H9 (cell line): ENCODE measurements around the gene FSHR. TPM values are rescaled to one million over a fixed set of nuclear protein-coding genes. Genes with fewer than 3 reads are reported as not detected.

Source experiments
- DNase-seq: peaks from one replicate; pipeline ENCODE4 v3.0.0-alpha.2; 2017
- H2AFZ ChIP-seq: one replicate; pipeline ENCODE4 v1.6.1; 2013; ENCODE audit warnings: mild to moderate bottlenecking, low read length, control low read depth, moderate library complexity
- H2AK5ac ChIP-seq: 2 replicates; pipeline ENCODE4 v1.6.1; 2013; ENCODE audit warnings: low read length, control low read depth, mixed read lengths; ENCODE audit not compliant: insufficient read length
- H2BK120ac ChIP-seq: one replicate; pipeline ENCODE4 v1.6.1; 2013; ENCODE audit warnings: low read depth, mild to moderate bottlenecking, low read length, control low read depth, inconsistent platforms; ENCODE audit not compliant: poor library complexity, severe bottlenecking
- H2BK12ac ChIP-seq: 2 replicates; pipeline ENCODE4 v1.6.1; 2013; ENCODE audit warnings: low read length, control low read depth, mixed read lengths, low read depth; ENCODE audit not compliant: insufficient read length
- H2BK15ac ChIP-seq: 2 replicates; pipeline ENCODE4 v1.6.1; 2013; ENCODE audit warnings: low read depth, low read length, control low read depth
- H2BK20ac ChIP-seq: one replicate; pipeline ENCODE4 v1.6.1; 2013; ENCODE audit warnings: low read depth, mild to moderate bottlenecking, low read length, control low read depth, inconsistent platforms; ENCODE audit not compliant: poor library complexity, severe bottlenecking
- H2BK5ac ChIP-seq: 2 replicates; pipeline ENCODE4 v1.6.1; 2013; ENCODE audit warnings: low read length, control low read depth, mixed read lengths; ENCODE audit not compliant: insufficient read length
- H3K14ac ChIP-seq: 2 replicates; pipeline ENCODE4 v1.6.1; 2013; ENCODE audit warnings: low read length, control low read depth; ENCODE audit not compliant: insufficient read depth
- H3K18ac ChIP-seq: 2 replicates; pipeline ENCODE4 v1.6.1; 2013; ENCODE audit warnings: low read depth, mild to moderate bottlenecking, mixed read lengths, low read length, control low read depth; ENCODE audit not compliant: insufficient read length
- H3K23ac ChIP-seq: 2 replicates; pipeline ENCODE4 v1.6.1; 2013; ENCODE audit warnings: low read length, control low read depth, mixed read lengths, low read depth; ENCODE audit not compliant: insufficient read length
- H3K23me2 ChIP-seq: 2 replicates; pipeline ENCODE4 v1.6.1; 2013; ENCODE audit warnings: low read depth, mild to moderate bottlenecking, mixed read lengths, low read length, control low read depth; ENCODE audit not compliant: insufficient read length, poor library complexity, severe bottlenecking
- H3K27ac ChIP-seq: 2 replicates; pipeline ENCODE4 v1.5.1; 2013; ENCODE audit warnings: low read length, control low read depth, mixed read lengths, low read depth; ENCODE audit not compliant: insufficient read length
- H3K27me3 ChIP-seq: 2 replicates; pipeline ENCODE4 v1.6.1; 2013; ENCODE audit warnings: low read length, control low read depth, inconsistent platforms; ENCODE audit not compliant: insufficient read depth
- H3K4ac ChIP-seq: 2 replicates; pipeline ENCODE4 v1.6.1; 2013; ENCODE audit warnings: low read depth, mild to moderate bottlenecking, control low read depth, inconsistent platforms, low read length, moderate library complexity
- H3K4me1 ChIP-seq: 2 replicates; pipeline ENCODE4 v1.6.1; 2013; ENCODE audit warnings: low read length, control low read depth, inconsistent platforms; ENCODE audit not compliant: insufficient read depth
- H3K4me2 ChIP-seq: 2 replicates; pipeline ENCODE4 v1.6.1; 2013; ENCODE audit warnings: low read length, control low read depth, mixed read lengths; ENCODE audit not compliant: insufficient read length, insufficient read depth
- H3K56ac ChIP-seq: 2 replicates; pipeline ENCODE4 v1.6.1; 2013; ENCODE audit warnings: low read depth, mild to moderate bottlenecking, mixed read lengths, low read length, control low read depth; ENCODE audit not compliant: insufficient read length
- H3K79me1 ChIP-seq: 2 replicates; pipeline ENCODE4 v1.6.1; 2013; ENCODE audit warnings: low read depth, mild to moderate bottlenecking, moderate library complexity, low read length, control low read depth, inconsistent platforms; ENCODE audit not compliant: insufficient read depth, poor library complexity, severe bottlenecking
- H3K79me2 ChIP-seq: 2 replicates; pipeline ENCODE4 v1.6.1; 2013; ENCODE audit warnings: low read length, control low read depth, inconsistent platforms; ENCODE audit not compliant: insufficient read depth
- H3K9ac ChIP-seq: 2 replicates; pipeline ENCODE4 v1.6.1; 2013; ENCODE audit warnings: low read length, control low read depth, mixed read lengths; ENCODE audit not compliant: insufficient read length; ENCODE audit errors: extremely low read depth
- H3K9me3 ChIP-seq: one replicate; pipeline ENCODE4 v1.6.1; 2013; ENCODE audit warnings: low read depth, low read length, inconsistent platforms; ENCODE audit not compliant: control insufficient read depth
- H3T11ph ChIP-seq: one replicate; pipeline ENCODE4 v1.6.1; 2013; ENCODE audit warnings: mild to moderate bottlenecking, low read length, control low read depth, inconsistent platforms
- H4K20me1 ChIP-seq: one replicate; pipeline ENCODE4 v1.6.1; 2013; ENCODE audit not compliant: control insufficient read depth, insufficient read length, insufficient read depth
- H4K5ac ChIP-seq: 2 replicates; pipeline ENCODE4 v1.6.1; 2013; ENCODE audit warnings: low read depth, mild to moderate bottlenecking, mixed read lengths, low read length, control low read depth; ENCODE audit not compliant: insufficient read length
- H4K8ac ChIP-seq: replicated peaks from 2 replicates; pipeline ENCODE4 v1.6.1; 2013; ENCODE audit warnings: low read length, control low read depth, mixed read lengths, low read depth; ENCODE audit not compliant: insufficient read length
- H4K91ac ChIP-seq: 2 replicates; pipeline ENCODE4 v1.6.1; 2013; ENCODE audit warnings: low read depth, mild to moderate bottlenecking, moderate library complexity, mixed read lengths, low read length, control low read depth; ENCODE audit not compliant: insufficient read length
- H3K27ac Mint-ChIP-seq, 3 experiments: 2 replicates in 2 of 3; 3 replicates in 1 of 3; pipeline ENCODE4 v1.8.0; 2020 to 2021; ENCODE audit warnings: mixed read lengths in 3 of 3, mild to moderate bottlenecking in 1 of 3, moderate library complexity in 1 of 3
- H3K27me3 Mint-ChIP-seq: 2 replicates; pipeline ENCODE4 v1.8.0; 2021; ENCODE audit warnings: low read depth, mild to moderate bottlenecking, moderate library complexity, mixed read lengths
- H3K36me3 Mint-ChIP-seq, 3 experiments: 2 replicates in 2 of 3; 3 replicates in 1 of 3; pipeline ENCODE4 v1.8.0; 2020 to 2021; ENCODE audit warnings: low read depth in 3 of 3, mixed read lengths in 3 of 3; ENCODE audit not compliant: insufficient read depth in 1 of 3
- H3K4me1 Mint-ChIP-seq, 2 experiments: 2 replicates each; pipeline ENCODE4 v1.8.0; 2020; ENCODE audit warnings: mixed read lengths in 2 of 2
- H3K4me3 Mint-ChIP-seq, 2 experiments: 2 replicates in 1 of 2; 3 replicates in 1 of 2; pipeline ENCODE4 v1.8.0; 2020 to 2021; ENCODE audit warnings: mild to moderate bottlenecking in 2 of 2, mixed read lengths in 2 of 2, moderate library complexity in 1 of 2
- H3K9me3 Mint-ChIP-seq, 2 experiments: 2 replicates in 1 of 2; 3 replicates in 1 of 2; pipeline ENCODE4 v1.8.0; 2020; ENCODE audit warnings: mild to moderate bottlenecking in 2 of 2, mixed read lengths in 2 of 2, moderate library complexity in 1 of 2
- WGBS: extraction: QIAGEN DNeasy Blood & Tissue Kit; methylation state at CpG from one replicate; pipeline ENCODE4 v1.1.7; 2013; ENCODE audit warnings: missing lambda C conversion rate, low lambda C conversion rate, mixed read lengths; ENCODE audit not compliant: insufficient read length; ENCODE audit errors: extremely low coverage; 5-methylcytosine and 5-hydroxymethylcytosine counted together
- total RNA-seq: library from RNA; stranded (reverse); gene quantifications from 2 replicates; pipeline ENCODE4 v1.2.1, GENCODE V29; 2021
- TF ChIP-seq, protein P1 (sequence below): fragments of 200-600 bp; sonication (generic); conservative IDR thresholded peaks from 3 replicates; pipeline ENCODE4 v1.8.0; 2021; ENCODE audit warnings: antibody characterized with exemption, mild to moderate bottlenecking

FSHR gene
- total RNA-seq, 1 experiment from 2014 or later: not detected

DNA sequence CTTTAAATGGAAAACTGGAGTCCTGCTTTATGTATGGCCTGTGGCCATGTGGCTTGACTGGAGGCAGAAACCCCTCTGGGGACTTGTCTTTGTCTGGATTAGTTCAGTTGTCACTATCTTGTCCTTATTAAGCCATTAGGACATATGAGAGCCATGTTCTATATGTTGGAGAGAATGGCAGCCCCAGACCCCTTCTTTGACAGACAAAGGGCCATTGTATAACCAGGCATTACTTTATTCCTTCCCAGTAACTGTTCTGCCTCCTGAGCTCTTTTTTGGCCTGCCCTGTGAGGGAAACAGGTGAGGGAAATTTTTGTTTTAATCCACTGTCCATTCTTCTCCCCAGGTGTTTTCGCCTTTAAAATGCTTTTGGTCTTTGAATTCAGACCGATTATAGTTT lies 43.3 kb downstream of the FSHR start:
- WGBS: no CpG with 5 or more reads among the region's 2 CpGs
- no peak overlapping the region for H2AFZ ChIP-seq
- no peak overlapping the region for H3K4me3 Mint-ChIP-seq
- no peaks in the 10 kb centered on the region for H3K36me3 Mint-ChIP-seq
- H2BK20ac ChIP-seq: no peak overlapping the region
- no peak overlapping the region for H3K9ac ChIP-seq
- H3K4me1 Mint-ChIP-seq: peaks cover 5 to 11% of the 10 kb centered on the region in 2 experiments
- H4K91ac ChIP-seq: no peak overlapping the region
- H4K5ac ChIP-seq: no peak overlapping the region
- no peak overlapping the region for H3K27ac ChIP-seq
- no peaks in the 10 kb centered on the region for H3K79me2 ChIP-seq
- H3K27me3 ChIP-seq: no peaks in the 10 kb centered on the region
- H3K27me3 Mint-ChIP-seq: no peaks in the 10 kb centered on the region
- no peak overlapping the region for H3T11ph ChIP-seq
- TF ChIP-seq, protein P1, sequence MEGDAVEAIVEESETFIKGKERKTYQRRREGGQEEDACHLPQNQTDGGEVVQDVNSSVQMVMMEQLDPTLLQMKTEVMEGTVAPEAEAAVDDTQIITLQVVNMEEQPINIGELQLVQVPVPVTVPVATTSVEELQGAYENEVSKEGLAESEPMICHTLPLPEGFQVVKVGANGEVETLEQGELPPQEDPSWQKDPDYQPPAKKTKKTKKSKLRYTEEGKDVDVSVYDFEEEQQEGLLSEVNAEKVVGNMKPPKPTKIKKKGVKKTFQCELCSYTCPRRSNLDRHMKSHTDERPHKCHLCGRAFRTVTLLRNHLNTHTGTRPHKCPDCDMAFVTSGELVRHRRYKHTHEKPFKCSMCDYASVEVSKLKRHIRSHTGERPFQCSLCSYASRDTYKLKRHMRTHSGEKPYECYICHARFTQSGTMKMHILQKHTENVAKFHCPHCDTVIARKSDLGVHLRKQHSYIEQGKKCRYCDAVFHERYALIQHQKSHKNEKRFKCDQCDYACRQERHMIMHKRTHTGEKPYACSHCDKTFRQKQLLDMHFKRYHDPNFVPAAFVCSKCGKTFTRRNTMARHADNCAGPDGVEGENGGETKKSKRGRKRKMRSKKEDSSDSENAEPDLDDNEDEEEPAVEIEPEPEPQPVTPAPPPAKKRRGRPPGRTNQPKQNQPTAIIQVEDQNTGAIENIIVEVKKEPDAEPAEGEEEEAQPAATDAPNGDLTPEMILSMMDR: no peak
- no peaks in the 10 kb centered on the region for H3K23me2 ChIP-seq
- no peaks in the 10 kb centered on the region for H4K20me1 ChIP-seq
- H3K14ac ChIP-seq: no peak overlapping the region
- DNase-seq: no peak
- no peak overlapping the region for H2BK5ac ChIP-seq
- no peak overlapping the region for H3K56ac ChIP-seq
- H3K4me1 ChIP-seq: no peaks in the 10 kb centered on the region
- H3K9me3 Mint-ChIP-seq: no peaks in the 10 kb centered on the region
- no peak overlapping the region for H4K8ac ChIP-seq
- no peak overlapping the region for H2BK15ac ChIP-seq
- no peak overlapping the region for H2BK120ac ChIP-seq
- no peak overlapping the region for H3K23ac ChIP-seq
- H3K9me3 ChIP-seq: no peaks in the 10 kb centered on the region
- H3K4ac ChIP-seq: no peak overlapping the region
- no peak overlapping the region for H2AK5ac ChIP-seq
- H3K18ac ChIP-seq: no peak overlapping the region
- no peak overlapping the region for H3K27ac Mint-ChIP-seq
- H3K79me1 ChIP-seq: no peaks in the 10 kb centered on the region
- H3K4me2 ChIP-seq: no peak overlapping the region
- no peak overlapping the region for H2BK12ac ChIP-seq
